SK-N-SH treated with all-trans-retinoic acid at 6 μM for 48 hours (cell line): Measurements from ENCODE around the gene CDC16.

Experiments used
- ATAC-seq: fragments of 200-7000 bp; cut with Tn5 transposase; 3 replicates; pipeline ENCODE4 v1.9.1; 2020; ENCODE audit warnings: mild to moderate bottlenecking, moderate library complexity
- ARNTL ChIP-seq: fragments of 450-650 bp; formaldehyde crosslinking; IDR thresholded peaks from 2 replicates; pipeline ENCODE4 v1.5.0; 2020; ENCODE audit warnings: low read depth, mild to moderate bottlenecking, moderate library complexity, borderline replicate concordance
- BACH2 ChIP-seq: fragments of 250-450 bp; sonication (Bioruptor Pico); IDR thresholded peaks from 2 replicates; pipeline ENCODE4 v1.9.0; 2021; ENCODE audit warnings: mild to moderate bottlenecking, borderline replicate concordance
- CSDC2 ChIP-seq: fragments of 250-450 bp; sonication (Bioruptor Pico); IDR thresholded peaks from 2 replicates; pipeline ENCODE4 v1.5.0; 2020; ENCODE audit warnings: mild to moderate bottlenecking, moderate library complexity
- ESRRG ChIP-seq: fragments of 250-450 bp; sonication (Bioruptor Pico); IDR thresholded peaks from 2 replicates; pipeline ENCODE4 v1.6.1; 2021; ENCODE audit warnings: mild to moderate bottlenecking
- GLIS3 ChIP-seq: fragments of 250-450 bp; sonication (Bioruptor Pico); IDR thresholded peaks from 2 replicates; pipeline ENCODE4 v1.5.0; 2020; ENCODE audit warnings: mild to moderate bottlenecking, moderate library complexity
- ISL1 ChIP-seq: fragments of 250-450 bp; sonication (Bioruptor Pico); IDR thresholded peaks from 2 replicates; pipeline ENCODE4 v2.1.2; 2022; ENCODE audit warnings: mild to moderate bottlenecking, moderate library complexity
- OSR1 ChIP-seq: fragments of 250-450 bp; sonication (Bioruptor Pico); IDR thresholded peaks from 2 replicates; pipeline ENCODE4 v1.8.0; 2022; ENCODE audit warnings: moderate library complexity, mild to moderate bottlenecking, inconsistent platforms
- PPARA ChIP-seq: fragments of 250-450 bp; sonication (Bioruptor Pico); IDR thresholded peaks from 2 replicates; pipeline ENCODE4 v1.5.0; 2020; ENCODE audit warnings: mild to moderate bottlenecking, borderline replicate concordance
- RARB ChIP-seq: fragments of 250-450 bp; sonication (Bioruptor Pico); IDR thresholded peaks from 2 replicates; pipeline ENCODE4 v1.8.0; 2021; ENCODE audit warnings: mild to moderate bottlenecking, moderate library complexity
- SNAI2 ChIP-seq: fragments of 250-450 bp; sonication (Bioruptor Pico); IDR thresholded peaks from 2 replicates; pipeline ENCODE4 v1.5.0; 2020; ENCODE audit warnings: mild to moderate bottlenecking, moderate library complexity
- TCF4 ChIP-seq: fragments of 250-450 bp; sonication (Bioruptor Pico); IDR thresholded peaks from 2 replicates; pipeline ENCODE4 v1.8.0; 2021; ENCODE audit warnings: mild to moderate bottlenecking, moderate library complexity, borderline replicate concordance
- TOX ChIP-seq: fragments of 250-450 bp; sonication (Bioruptor Pico); IDR thresholded peaks from 2 replicates; pipeline ENCODE4 v1.8.0; 2021; ENCODE audit warnings: mild to moderate bottlenecking, moderate library complexity, borderline replicate concordance
- ZC3H10 ChIP-seq: fragments of 250-450 bp; sonication (Bioruptor Pico); IDR thresholded peaks from 2 replicates; pipeline ENCODE4 v1.5.1; 2021; ENCODE audit warnings: mild to moderate bottlenecking, moderate library complexity
- ZFP30 ChIP-seq: fragments of 450-650 bp; formaldehyde crosslinking; IDR thresholded peaks from 2 replicates; pipeline ENCODE4 v1.5.0; 2022; ENCODE audit warnings: mild to moderate bottlenecking, moderate library complexity
- ZNF565 ChIP-seq: fragments of 450-650 bp; formaldehyde crosslinking; conservative IDR thresholded peaks from 2 replicates; pipeline ENCODE4 v1.5.0; 2020; ENCODE audit warnings: low read depth, mild to moderate bottlenecking, moderate library complexity
- ZNF70 ChIP-seq: fragments of 450-650 bp; formaldehyde crosslinking; IDR thresholded peaks from 2 replicates; pipeline ENCODE4 v1.5.0; 2020; ENCODE audit warnings: mild to moderate bottlenecking, moderate library complexity
- ZNF8 ChIP-seq: fragments of 450-650 bp; formaldehyde crosslinking; IDR thresholded peaks from 2 replicates; pipeline ENCODE4 v1.5.0; 2020; ENCODE audit warnings: mild to moderate bottlenecking, moderate library complexity
- TF ChIP-seq, protein P1 (sequence below): fragments of 250-450 bp; sonication (Bioruptor Pico); IDR thresholded peaks from 2 replicates; pipeline ENCODE4 v1.8.0; 2021; ENCODE audit warnings: low read depth, mild to moderate bottlenecking, moderate library complexity, borderline replicate concordance
- TF ChIP-seq, protein P2 (sequence below): fragments of 250-450 bp; sonication (Bioruptor Pico); IDR thresholded peaks from 2 replicates; pipeline ENCODE4 v1.5.1; 2020; ENCODE audit warnings: low read depth, mild to moderate bottlenecking, moderate library complexity
- TF ChIP-seq, protein P3 (sequence below): fragments of 250-450 bp; sonication (Bioruptor Pico); IDR thresholded peaks from 2 replicates; pipeline ENCODE4 v1.5.0; 2020; ENCODE audit warnings: mild to moderate bottlenecking, moderate library complexity
- TF ChIP-seq, protein P4 (sequence below): fragments of 250-450 bp; sonication (Bioruptor Pico); IDR thresholded peaks from 2 replicates; pipeline ENCODE4 v1.5.1; 2021; ENCODE audit warnings: mild to moderate bottlenecking, moderate library complexity
- TF ChIP-seq, protein P5 (sequence below): fragments of 250-450 bp; sonication (Bioruptor Pico); IDR thresholded peaks from 2 replicates; pipeline ENCODE4 v1.8.0; 2020; ENCODE audit warnings: mild to moderate bottlenecking, moderate library complexity, borderline replicate concordance

The CDC16 gene

DNA sequence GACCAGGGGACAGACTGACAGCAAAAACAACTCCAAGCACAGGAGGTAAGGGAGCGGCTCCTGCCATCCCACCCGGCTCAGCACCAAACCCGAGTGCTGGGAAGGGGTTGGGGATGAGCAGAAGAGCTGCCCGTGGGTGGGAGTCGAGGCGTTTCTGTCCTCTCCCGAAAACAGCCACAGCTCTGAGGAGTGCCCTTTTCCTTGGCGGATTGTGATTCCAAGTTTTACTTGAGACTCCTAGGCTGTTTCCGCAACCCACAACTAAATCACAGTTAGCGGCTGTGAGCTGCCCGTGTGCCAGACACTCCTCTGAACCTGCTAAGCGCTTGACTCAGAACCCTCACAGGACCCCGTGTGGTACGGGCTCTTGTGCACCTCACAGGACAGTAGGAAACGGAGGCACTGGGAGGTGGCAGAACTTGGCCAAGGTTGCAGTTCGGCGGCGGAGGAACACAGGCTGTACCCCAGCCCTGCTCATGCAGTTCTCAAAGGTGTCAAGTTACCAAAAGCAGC, 34.2 kb upstream of the CDC16 start (continued):
- TF ChIP-seq, protein P1, sequence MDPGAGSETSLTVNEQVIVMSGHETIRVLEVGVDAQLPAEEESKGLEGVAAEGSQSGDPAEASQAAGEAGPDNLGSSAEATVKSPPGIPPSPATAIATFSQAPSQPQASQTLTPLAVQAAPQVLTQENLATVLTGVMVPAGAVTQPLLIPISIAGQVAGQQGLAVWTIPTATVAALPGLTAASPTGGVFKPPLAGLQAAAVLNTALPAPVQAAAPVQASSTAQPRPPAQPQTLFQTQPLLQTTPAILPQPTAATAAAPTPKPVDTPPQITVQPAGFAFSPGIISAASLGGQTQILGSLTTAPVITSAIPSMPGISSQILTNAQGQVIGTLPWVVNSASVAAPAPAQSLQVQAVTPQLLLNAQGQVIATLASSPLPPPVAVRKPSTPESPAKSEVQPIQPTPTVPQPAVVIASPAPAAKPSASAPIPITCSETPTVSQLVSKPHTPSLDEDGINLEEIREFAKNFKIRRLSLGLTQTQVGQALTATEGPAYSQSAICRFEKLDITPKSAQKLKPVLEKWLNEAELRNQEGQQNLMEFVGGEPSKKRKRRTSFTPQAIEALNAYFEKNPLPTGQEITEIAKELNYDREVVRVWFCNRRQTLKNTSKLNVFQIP (CRISPR knock-in tag): no peak
- no peak for TF ChIP-seq ZNF8 (CRISPR knock-in tag)
- TF ChIP-seq CSDC2 (CRISPR knock-in tag): no peak
- no peak for TF ChIP-seq ZC3H10

DNA sequence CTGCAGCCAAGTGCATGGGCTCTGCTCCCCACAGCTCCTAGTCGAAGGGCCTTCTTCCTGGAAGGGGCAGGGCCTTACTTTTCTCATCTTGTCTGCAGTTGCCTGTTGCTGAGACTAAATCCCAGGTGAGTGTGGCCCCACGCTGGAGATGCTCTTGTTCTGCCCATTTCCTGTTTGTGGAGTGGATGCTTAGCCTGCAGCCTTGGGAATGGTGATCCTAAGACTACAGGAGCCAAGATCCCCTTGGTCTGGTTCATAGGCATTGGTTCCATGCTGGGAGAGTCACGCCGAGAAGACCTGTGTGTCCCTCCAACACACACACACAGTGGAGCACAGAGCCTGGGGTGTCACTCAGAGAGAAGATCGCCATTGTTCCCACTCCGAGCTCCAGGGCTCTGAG, 32.1 kb upstream of the CDC16 start:
- TF ChIP-seq, protein P2, sequence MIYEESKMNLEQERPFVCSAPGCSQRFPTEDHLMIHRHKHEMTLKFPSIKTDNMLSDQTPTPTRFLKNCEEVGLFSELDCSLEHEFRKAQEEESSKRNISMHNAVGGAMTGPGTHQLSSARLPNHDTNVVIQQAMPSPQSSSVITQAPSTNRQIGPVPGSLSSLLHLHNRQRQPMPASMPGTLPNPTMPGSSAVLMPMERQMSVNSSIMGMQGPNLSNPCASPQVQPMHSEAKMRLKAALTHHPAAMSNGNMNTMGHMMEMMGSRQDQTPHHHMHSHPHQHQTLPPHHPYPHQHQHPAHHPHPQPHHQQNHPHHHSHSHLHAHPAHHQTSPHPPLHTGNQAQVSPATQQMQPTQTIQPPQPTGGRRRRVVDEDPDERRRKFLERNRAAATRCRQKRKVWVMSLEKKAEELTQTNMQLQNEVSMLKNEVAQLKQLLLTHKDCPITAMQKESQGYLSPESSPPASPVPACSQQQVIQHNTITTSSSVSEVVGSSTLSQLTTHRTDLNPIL: no peak
- TF ChIP-seq, protein P3, sequence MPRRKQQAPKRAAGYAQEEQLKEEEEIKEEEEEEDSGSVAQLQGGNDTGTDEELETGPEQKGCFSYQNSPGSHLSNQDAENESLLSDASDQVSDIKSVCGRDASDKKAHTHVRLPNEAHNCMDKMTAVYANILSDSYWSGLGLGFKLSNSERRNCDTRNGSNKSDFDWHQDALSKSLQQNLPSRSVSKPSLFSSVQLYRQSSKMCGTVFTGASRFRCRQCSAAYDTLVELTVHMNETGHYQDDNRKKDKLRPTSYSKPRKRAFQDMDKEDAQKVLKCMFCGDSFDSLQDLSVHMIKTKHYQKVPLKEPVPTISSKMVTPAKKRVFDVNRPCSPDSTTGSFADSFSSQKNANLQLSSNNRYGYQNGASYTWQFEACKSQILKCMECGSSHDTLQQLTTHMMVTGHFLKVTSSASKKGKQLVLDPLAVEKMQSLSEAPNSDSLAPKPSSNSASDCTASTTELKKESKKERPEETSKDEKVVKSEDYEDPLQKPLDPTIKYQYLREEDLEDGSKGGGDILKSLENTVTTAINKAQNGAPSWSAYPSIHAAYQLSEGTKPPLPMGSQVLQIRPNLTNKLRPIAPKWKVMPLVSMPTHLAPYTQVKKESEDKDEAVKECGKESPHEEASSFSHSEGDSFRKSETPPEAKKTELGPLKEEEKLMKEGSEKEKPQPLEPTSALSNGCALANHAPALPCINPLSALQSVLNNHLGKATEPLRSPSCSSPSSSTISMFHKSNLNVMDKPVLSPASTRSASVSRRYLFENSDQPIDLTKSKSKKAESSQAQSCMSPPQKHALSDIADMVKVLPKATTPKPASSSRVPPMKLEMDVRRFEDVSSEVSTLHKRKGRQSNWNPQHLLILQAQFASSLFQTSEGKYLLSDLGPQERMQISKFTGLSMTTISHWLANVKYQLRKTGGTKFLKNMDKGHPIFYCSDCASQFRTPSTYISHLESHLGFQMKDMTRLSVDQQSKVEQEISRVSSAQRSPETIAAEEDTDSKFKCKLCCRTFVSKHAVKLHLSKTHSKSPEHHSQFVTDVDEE (CRISPR knock-in tag): no peak
- TF ChIP-seq ESRRG (no peak), OSR1 (CRISPR knock-in tag) (no peak), CSDC2 (CRISPR knock-in tag) (no peak), GLIS3 (CRISPR knock-in tag) (no peak), TCF4 (CRISPR knock-in tag) (no peak), SNAI2 (CRISPR knock-in tag) (no peak), ZFP30 (CRISPR knock-in tag) (no peak), ZNF565 (CRISPR knock-in tag) (no peak), PPARA (CRISPR knock-in tag) (no peak), TOX (CRISPR knock-in tag) (no peak), ISL1 (CRISPR knock-in tag) (no peak), ZC3H10 (no peak), ZNF70 (CRISPR knock-in tag) (no peak)
- TF ChIP-seq, protein P4, sequence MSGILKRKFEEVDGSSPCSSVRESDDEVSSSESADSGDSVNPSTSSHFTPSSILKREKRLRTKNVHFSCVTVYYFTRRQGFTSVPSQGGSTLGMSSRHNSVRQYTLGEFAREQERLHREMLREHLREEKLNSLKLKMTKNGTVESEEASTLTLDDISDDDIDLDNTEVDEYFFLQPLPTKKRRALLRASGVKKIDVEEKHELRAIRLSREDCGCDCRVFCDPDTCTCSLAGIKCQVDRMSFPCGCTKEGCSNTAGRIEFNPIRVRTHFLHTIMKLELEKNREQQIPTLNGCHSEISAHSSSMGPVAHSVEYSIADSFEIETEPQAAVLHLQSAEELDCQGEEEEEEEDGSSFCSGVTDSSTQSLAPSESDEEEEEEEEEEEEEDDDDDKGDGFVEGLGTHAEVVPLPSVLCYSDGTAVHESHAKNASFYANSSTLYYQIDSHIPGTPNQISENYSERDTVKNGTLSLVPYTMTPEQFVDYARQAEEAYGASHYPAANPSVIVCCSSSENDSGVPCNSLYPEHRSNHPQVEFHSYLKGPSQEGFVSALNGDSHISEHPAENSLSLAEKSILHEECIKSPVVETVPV: no peak
- TF ChIP-seq, protein P5, sequence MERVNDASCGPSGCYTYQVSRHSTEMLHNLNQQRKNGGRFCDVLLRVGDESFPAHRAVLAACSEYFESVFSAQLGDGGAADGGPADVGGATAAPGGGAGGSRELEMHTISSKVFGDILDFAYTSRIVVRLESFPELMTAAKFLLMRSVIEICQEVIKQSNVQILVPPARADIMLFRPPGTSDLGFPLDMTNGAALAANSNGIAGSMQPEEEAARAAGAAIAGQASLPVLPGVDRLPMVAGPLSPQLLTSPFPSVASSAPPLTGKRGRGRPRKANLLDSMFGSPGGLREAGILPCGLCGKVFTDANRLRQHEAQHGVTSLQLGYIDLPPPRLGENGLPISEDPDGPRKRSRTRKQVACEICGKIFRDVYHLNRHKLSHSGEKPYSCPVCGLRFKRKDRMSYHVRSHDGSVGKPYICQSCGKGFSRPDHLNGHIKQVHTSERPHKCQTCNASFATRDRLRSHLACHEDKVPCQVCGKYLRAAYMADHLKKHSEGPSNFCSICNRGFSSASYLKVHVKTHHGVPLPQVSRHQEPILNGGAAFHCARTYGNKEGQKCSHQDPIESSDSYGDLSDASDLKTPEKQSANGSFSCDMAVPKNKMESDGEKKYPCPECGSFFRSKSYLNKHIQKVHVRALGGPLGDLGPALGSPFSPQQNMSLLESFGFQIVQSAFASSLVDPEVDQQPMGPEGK (CRISPR knock-in tag): no peak
- TF ChIP-seq, all 23 proteins: peak for 0
- no peak for ATAC-seq

DNA sequence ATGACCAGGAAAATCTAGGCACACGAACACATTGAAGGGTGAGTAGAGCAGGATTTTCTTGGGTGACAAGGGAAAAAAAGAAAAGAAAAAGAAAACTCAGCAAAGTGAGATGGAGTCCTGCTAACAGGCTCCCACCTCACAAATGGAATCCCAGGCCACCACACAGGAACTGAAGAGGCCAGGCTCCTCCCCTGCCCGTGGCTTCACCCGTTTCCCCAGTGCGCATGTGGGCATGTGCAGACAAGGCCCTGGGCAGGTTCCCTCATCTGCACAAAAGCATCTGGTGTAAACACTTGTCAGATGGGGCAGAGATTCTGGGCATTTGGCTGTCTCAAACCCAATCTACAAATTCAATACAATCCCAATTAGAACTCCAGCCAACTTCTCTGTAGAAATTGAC, 31.2 kb upstream of the CDC16 start:
- ATAC-seq: no peak
- TF ChIP-seq CSDC2 (CRISPR knock-in tag): no peak
- TF ChIP-seq TOX (CRISPR knock-in tag): no peak
- TF ChIP-seq ARNTL (CRISPR knock-in tag): no peak
- TF ChIP-seq ZNF565 (CRISPR knock-in tag): no peak
- no peak for TF ChIP-seq ZNF8 (CRISPR knock-in tag)
- TF ChIP-seq, protein P2: no peak
- TF ChIP-seq, protein P5 (CRISPR knock-in tag): no peak
- no peak for TF ChIP-seq RARB
- no peak for TF ChIP-seq BACH2 (CRISPR knock-in tag)
- no peak for TF ChIP-seq TCF4 (CRISPR knock-in tag)
- TF ChIP-seq, protein P4: no peak
- no peak for TF ChIP-seq ISL1 (CRISPR knock-in tag)
- TF ChIP-seq OSR1 (CRISPR knock-in tag): no peak
- TF ChIP-seq PPARA (CRISPR knock-in tag): no peak
